ENCODE measurements around the gene ENG. TPM values are rescaled to one million over a fixed set of nuclear protein-coding genes. Genes with fewer than 3 reads are reported as not detected.

Gene ENG
- total RNA-seq, 2 donors from 2014 or later = 24.3 to 336 TPM

Small RNA genes lying within 50 kb of the gene (microRNA-seq; reads per million reads assigned to microRNA genes)
- gene MIR2861 (not detected), gene MIR3960 (not detected), gene MIR4672 (not detected)

Small RNA genes lying within 50 kb of the gene (small RNA-seq; reads per million reads assigned to genes)
- 0 reads per million in 2 donors for gene MIR4672
- gene RF00019 = 0 reads per million in 2 donors
- gene RNA5SP296 = 0 reads per million in 2 donors

Other genes with a start within 250 kb of the ENG start
- gene STXBP1, start 242.4 kb downstream of the ENG start, total RNA-seq = 10 to 100 TPM; 32.2 to 47.6 TPM
- 1 to 10 TPM in 1 of 2 donors, not detected in 1; 2.8 TPM for gene CFAP157, start 147.7 kb downstream of the ENG start, total RNA-seq
- 10 to 100 TPM; 25.4 to 28.6 TPM for gene PTRH1, start 139.0 kb downstream of the ENG start, total RNA-seq
- gene TTC16, start 138.6 kb downstream of the ENG start, total RNA-seq = 1 to 10 TPM in 1 of 2 donors, not detected in 1; 3.4 TPM
- gene TOR2A, start 119.4 kb downstream of the ENG start, total RNA-seq = 10 to 100 TPM; 20.4 to 24.1 TPM
- 10 to 100 TPM in 1 of 2 donors, 1 to 10 TPM in 1; 5.5 to 11.4 TPM for gene SH2D3C, start 76.0 kb downstream of the ENG start, total RNA-seq
- gene CDK9, start 68.6 kb downstream of the ENG start, total RNA-seq = 100 to 1,000 TPM in 1 of 2 donors, 10 to 100 TPM in 1; 60.3 to 130 TPM
- 100 to 1,000 TPM; 117 TPM for gene FPGS, start 51.8 kb downstream of the ENG start, total RNA-seq
- 100 to 1,000 TPM in 1 of 2 donors, 10 to 100 TPM in 1; 22.2 to 123 TPM for gene AK1, start 23.0 kb upstream of the ENG start, total RNA-seq
- gene ST6GALNAC6, start 44.9 kb upstream of the ENG start, total RNA-seq = 10 to 100 TPM; 46.4 to 95.1 TPM
- 10 to 100 TPM; 21.8 to 47.0 TPM for gene ST6GALNAC4, start 62.4 kb upstream of the ENG start, total RNA-seq
- 10 to 100 TPM in 1 of 2 donors, 1 to 10 TPM in 1; 3.1 to 16.5 TPM for gene PIP5KL1, start 76.1 kb upstream of the ENG start, total RNA-seq
- 10 to 100 TPM; 28.1 to 28.2 TPM for gene DPM2, start 83.2 kb upstream of the ENG start, total RNA-seq
- 10 to 100 TPM; 23.4 to 84.6 TPM for gene EEIG1, start 126.3 kb upstream of the ENG start, total RNA-seq
- gene NAIF1, start 212.7 kb upstream of the ENG start, total RNA-seq = 10 to 100 TPM; 12.3 to 12.6 TPM
- gene SLC25A25, start 213.6 kb upstream of the ENG start, total RNA-seq = 10 to 100 TPM; 26.0 to 33.1 TPM